HG03571 (cell line): Measurements from ENCODE around the gene PARD3.

ENCODE experiments used
- ATAC-seq: cut with Tn5 transposase; IDR thresholded peaks from one replicate; pipeline ENCODE4 v1.9.1; 2021; ENCODE audit not compliant: unreplicated experiment

Gene PARD3

DNA sequence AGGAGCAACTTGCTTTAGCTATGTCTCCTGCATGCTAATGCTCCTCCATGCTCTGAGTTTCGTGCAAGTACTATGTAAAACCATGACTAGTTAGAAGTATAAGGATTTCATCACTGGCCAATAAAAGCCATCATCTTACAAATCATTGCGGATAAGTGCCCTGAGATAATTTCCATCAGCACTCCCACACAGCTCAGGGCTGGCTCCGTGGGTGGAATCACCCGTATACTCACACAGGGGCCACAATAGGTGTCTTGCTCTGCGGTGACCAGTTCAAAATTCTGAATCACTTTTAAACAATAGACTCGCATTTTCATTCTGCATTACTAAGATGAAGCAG is 227.4 kb downstream of the PARD3 start:
- no peak for ATAC-seq

DNA sequence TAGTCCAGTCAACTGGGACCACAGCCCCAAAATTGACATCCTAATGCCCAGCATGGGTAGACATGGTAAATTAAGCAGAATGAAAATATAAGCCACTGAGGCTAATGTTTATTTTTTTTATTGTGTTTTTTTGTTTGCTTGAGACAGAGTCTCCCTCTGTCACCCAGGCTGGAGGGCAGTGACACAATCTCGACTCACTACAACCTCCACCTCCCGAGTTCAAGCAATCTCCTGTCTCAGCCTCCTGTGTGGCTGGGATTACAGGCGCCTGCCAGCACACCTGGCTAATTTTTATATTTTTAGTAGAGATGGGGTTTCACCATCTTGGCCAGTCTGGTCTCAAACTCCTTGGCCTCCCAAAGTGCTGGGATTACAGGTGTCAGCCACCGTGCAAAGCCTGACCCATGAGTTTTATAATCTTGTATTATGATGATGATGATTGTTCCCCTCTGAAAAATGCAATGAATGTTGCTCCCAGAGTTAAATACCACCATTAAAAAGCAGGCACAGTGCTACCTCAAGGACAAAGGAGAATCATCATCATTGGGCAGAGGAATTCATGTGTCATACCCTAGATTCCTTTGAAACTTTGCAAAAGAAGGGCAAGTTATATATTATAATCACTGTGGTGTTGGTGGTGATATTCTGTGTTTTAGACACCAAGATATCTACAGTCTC is 228.0 kb downstream of the PARD3 start:
- ATAC-seq = no peak

DNA sequence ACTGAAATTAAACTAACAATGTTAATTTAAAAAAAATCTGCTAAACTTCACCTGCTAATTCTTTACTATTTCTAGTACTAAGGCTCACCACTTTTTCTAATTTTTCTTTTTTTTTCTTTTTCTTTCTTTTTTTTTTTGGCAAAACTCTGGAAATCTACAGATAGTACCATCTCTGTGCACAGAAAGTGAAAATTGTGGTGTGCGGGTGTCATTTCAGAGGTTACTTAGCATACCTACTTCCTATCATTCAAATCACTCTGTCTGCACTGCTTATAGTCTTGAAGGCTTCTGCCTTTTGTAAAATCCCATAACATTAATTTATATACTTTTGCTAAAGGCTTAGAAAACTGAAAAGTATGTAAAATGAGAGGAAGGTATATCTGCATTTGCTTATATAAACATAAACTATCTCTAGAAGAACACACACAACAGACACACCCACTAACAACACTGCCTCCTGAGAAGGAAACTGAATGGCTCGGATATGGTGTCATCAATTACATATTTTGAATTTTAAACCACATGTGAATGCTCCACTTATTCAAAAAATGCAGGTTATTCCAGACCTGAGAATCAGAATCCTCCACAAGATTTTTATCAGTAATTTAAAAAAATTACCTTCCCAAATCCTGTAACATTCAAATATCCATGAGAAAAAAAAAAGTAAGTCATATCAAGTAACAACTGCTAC is 229.5 kb downstream of the PARD3 start:
- ATAC-seq = no peak

DNA sequence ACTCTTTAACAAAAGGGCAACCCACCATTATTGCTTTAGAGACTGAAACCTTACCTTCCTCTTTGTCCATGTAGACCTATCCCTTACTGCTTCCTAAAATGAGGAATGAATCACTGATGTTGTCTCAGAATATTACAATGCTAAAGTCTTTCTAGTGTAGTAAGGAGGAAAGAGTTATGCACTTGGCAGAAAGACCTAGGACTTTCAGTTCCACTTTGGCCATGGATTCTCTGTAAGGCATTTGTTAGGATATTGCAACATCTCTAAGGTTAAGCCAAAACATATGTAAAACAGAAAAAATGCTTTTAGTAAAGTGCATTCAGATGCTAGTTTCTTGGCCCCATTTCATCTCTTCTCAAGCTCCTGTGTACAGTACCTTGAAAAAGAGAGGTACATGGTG is 230.9 kb downstream of the PARD3 start:
- no peak for ATAC-seq

DNA sequence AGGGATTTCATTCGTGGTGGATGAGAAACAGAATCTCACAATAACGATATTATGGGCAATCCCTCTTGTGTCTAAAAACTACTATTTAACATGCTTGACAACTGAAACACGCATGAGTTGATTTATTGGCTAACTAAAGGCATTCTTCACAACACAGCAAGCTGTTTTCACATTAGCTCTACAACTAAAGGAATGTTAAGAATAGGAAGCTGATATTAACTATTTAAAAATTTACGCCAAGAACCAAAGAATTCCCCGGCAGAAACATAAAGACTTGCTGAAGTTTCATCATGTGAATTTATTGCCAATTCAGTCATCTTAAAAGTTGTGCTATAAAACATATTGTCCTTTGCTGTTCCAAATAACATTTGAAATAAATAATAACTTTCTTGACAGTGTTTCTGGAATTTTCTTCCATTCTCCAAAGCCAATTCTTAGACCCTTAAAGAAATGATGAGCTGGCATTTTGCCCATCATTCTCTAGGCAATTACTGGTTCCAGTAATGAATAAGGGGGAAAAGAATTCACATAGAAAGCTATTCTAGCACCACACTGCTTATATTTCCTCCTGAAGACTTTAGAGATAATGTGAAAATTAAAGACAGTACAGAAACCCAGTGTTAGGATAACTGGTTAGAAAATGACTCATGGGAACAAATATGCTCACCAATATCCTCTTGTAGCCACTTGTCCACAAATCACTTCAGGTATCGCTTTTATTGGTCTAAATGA is 233.1 kb downstream of the PARD3 start:
- no peak for ATAC-seq

DNA sequence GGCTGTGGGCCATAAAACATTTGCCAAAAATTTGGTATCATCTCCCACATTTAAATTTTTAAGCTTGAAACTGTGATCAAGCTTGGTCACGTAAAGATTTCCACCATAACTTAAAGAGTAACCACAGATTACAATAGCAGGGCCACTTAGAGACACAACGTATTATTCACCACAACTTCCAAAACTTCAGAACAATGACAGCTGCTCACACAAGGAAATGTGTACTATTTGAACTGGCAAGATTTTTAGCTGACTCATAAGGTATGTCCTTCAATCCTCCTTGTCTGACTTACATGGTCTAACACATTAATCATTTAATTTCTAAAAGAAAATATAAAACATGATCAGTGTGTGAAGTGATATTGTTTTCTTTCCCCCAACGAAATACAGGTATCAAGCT is 234.5 kb downstream of the PARD3 start:
- ATAC-seq = no peak

DNA sequence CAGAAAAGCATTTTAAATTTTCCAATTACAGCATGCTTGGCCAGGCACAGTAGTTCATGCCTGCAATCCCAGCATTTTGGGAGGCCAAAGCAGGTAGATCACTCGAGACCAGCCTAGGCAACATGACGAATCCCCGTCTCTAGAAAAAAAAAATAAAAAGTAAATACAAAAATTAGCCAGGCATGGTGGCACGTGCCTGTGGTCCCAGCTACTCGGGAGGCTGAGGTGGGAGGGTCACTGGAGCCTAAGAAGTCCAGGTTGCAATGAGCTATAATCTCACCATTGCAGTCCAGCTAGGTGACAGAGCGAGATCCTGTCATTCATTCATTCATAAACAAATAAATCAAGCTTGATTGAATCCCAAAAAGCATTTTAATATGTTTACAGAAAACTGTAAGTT is 234.9 kb downstream of the PARD3 start:
- ATAC-seq = no peak

DNA sequence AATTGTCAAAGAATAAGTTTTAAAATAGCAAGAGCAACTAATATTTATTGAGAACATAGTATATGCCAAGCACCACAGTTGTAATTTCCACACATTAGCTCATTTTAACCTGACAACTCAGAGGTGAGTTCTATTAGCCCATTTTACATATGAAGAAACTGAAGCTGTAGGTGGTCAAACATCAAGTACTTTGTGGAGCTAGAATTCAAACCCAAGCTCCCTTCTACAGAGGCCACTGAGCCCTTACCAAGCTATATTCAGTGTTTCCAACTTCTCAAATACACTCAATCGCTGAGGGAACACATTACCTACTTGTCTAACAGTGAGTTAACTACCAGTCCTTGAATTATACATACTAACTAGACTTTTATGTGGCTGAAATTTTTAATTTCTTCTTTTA is 236.6 kb downstream of the PARD3 start:
- no peak for ATAC-seq

DNA sequence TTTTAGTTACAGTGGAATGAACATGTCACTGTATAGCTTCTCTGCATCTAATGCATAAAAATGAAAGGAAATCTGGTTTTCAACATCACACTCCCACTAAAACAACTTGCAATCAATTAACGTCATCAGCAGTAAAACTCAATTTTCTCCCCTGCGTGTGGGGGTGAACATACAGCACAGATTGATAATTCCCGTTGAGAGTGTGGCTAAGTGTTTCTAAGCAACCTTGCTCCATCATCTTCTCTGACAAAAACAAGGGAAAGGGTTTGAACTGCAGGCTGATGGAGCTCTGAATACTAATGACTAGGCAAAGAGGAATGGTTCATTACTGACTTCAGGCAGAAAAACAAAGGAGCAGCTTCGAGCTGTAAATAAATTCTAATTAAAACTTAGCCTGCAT is 238.3 kb downstream of the PARD3 start:
- no peak for ATAC-seq

DNA sequence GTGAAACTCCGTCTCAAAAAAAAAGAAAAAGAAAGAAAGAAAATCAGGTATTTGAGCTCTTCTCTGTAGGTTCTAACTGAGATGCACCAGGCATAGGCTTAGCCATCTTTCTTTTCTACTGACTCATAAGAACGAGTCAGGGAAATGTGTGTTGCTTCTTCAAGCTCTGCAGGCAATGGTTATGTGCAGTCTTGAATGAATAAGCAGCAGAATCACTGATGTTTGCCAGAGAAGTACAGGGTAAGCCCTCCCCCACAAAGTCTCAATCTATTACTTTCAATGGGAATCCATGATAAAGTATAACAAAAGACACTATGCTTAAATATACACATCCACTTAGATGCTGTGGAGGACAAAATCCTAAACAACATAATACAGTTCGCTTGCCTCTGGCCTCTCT is 239.2 kb downstream of the PARD3 start:
- no peak for ATAC-seq

DNA sequence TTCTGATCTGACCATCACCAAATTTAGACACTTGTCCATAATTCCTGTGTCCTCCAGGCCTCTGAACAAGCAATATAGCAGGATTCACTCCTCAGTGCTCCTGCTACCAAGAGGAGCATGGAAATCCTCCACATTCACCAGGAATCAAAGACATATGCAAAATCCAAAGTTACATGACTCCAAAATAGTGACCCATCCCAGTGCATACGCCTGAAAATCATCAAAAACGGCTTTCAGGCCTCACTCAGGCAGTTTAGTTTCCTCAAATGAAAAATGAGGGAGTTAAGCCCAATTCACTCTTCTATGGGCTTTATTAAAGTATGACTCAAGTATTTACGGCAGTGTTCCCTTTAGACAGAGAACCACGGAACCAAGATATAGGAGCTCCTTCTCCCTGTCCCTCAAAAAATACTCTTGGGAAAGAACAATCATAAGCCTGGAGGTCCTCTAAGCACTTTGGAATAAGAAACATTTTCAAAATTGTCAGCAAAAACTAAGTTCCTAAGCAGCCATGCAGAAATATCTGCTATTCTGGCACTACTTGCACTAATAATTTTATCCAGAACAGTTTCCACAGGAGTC is 240.7 kb downstream of the PARD3 start:
- ATAC-seq = no peak

DNA sequence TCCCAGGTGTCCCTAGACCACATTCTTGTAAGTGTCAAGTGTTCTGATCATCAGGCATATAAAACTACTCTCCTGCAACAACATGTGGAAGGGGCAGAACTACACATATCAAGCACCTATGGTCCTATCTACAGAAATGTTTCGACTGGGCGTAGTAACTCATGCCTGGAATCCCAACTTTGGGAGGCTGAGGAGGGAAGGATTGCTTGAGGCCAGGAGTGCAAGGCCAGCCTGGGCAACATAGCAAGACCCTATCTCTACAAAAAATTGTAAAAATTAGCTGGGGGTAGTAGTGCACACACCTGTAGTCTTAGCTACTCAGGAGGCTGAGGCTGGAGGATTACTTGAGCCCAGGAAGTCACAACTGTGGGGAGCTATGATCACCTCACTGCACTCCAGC is 244.2 kb downstream of the PARD3 start:
- ATAC-seq = no peak

DNA sequence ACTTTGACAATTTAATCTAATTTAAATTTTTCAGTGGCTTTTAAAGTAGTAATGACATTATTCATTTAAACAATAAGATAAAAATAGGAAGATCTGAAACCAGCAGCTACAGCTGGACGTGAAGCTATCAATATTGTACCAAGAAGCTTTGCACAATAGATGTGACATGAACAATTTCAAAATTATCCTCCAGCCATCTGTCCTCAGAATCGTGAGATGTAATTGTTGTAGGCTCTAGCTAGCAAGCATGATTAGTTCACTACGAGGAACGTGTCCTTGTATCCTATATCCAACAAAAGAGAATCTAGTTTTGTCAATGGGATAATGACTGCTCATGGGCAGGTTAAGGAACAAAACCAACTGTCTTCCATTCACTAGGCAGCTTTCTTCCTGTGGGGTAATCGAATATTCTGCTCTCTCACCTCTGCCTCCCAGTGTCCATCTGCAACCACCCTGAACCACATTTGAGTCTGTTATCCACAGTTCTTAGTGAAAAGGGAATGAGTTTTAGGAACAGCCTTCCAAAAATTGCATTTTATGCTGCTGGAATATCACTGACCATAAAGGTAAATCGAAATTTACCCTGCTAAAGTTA is 247.3 kb downstream of the PARD3 start:
- ATAC-seq = no peak

DNA sequence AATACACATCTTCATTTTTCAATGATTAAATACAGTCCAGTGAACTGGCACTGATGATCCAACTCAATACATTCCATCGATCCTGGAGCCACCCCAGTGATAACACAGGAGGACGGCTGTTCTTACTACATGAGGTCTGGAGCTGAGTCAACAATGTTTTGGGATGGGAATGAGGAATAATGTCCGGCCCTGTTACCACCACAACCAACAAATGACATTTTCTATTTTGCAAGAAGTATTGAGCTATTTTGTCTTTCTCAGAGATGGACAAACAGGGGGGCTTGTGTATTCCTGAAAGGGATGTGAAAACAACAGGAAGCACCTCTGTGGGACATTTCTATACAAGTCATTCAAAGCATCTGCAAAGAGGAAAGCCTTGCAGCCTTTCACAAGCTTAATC is 249.2 kb downstream of the PARD3 start:
- ATAC-seq = no peak

DNA sequence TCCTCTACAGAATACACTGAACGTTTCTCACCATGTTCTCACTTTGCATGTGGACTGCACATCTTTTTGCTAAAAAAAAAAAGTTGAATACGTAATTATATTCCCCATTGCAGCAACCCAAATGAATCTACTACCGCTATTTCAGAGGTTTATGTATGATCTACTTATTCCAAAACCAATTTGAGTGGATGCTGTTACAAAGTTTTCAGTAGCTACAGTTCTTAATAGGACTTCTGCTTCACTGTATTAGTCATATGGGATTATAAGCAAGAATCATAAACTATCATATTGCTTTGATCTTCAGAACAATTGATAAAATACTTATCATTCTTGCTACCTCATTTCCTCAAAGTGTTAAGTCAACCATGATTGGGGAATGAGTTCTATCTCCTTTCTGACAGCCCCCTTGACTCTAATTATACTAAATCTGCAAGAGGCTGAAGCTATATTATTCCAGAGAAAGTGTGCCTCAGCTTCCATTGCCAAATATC is 257.0 kb downstream of the PARD3 start:
- no peak for ATAC-seq

DNA sequence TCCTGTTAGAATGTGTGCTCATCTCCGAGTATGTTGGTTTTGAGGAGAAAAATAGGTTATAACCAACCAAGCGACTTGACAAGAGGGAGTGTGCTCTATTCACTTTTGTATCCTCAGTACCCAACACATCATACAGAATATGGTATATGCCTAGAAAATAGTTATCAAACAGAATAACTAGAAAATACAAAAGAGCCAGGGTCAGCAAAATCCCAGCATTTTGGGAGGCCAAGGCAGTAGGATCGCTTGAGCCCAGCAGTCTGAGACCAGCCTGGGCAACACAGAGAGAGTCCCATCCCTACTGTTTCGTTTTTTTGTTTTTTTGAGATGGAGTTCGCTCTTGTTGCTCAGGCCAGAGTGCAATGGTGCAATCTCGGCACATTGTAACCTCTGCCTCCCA is 257.9 kb downstream of the PARD3 start:
- no peak for ATAC-seq

DNA sequence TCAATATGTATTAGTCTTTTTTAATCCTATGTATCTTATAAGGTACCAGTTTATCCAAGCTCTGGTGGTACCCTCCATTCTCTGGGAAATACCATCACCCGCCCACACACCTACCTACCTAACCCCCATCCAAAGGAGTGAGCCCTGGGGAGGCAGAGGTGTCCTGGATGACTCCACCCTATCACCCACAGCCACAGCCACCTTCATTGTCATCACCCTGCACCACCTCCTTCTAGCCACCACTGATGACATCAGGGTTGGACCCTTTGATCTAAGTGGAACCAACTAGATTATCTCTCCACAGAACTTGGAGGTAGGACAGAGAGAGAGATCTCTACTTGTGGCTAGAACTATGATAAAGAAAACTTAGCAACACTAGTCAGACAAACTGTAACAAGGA is 259.4 kb downstream of the PARD3 start:
- no peak for ATAC-seq

DNA sequence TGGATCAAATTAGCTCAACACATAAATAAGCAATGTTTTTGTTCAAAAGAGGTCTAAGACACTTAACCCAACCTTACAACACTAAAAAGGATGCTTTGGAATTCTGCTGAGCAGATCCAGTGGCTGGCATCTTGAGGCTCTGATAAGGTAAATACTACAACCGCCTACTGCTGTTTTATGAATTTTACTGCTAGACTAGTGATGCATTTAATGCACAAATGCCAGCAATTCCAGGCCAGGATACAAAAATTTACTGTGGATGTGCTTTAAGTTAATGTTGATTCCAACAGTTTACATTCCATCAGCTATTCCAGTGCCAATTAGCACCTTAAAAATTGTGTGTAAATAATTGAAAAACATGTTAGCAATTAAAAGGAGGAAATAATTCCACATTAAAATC is 261.3 kb downstream of the PARD3 start:
- no peak for ATAC-seq

DNA sequence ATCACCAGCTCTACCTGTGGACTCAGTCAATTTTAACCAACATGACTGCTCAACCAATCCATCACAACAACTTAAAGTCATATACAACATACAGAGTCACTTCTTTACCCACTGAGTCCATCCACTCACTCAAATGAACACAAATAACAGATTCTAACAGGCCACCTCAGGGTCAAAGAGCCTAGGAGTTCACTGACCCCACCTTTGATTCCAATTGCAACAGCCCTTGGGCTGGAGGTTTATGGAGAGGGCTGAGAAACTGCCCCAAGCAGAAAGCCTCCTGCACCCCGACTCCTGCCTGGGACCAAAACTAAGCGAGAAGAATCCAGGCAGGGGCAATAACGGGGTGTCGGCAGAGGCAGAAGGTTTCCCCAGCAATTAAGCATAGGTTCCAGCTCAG is 263.8 kb downstream of the PARD3 start:
- ATAC-seq = no peak

DNA sequence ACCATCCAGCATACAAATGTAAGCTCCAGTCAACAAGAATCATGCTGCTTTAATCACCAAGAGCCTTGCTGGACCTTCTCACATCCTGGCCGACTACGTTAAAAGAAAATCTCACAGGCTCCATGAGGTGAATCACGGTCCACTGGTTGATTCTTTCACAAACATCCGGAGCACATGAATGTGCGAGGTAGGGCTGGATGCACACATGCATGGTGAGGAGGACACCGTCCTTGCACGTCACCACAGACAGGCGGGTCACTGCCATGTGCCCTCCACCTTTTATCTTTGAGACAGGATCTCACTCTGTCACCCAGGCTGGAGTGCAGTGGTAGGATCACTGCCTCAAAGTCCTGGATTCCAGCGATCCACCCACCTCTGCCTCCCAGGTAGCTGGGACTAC is 265.1 kb downstream of the PARD3 start:
- ATAC-seq = no peak

DNA sequence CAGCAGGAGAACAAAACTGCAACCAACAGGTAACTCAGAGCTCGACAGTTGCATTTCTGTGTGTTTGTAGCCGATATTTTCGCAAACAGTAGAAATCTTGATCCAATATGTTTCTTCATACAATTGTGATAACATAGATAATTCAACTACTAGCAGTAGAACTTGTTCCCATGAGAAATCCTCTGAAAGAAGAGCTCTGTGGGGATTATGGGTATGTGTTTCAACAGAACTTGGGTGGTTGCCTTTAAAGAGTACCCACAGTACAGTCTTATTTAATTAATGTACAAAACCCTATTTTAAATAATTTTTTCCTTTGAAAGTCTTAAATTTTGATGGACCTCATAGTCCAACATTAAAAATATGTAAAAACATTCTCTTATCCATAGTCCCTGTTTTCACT is 266.1 kb downstream of the PARD3 start:
- ATAC-seq = no peak

DNA sequence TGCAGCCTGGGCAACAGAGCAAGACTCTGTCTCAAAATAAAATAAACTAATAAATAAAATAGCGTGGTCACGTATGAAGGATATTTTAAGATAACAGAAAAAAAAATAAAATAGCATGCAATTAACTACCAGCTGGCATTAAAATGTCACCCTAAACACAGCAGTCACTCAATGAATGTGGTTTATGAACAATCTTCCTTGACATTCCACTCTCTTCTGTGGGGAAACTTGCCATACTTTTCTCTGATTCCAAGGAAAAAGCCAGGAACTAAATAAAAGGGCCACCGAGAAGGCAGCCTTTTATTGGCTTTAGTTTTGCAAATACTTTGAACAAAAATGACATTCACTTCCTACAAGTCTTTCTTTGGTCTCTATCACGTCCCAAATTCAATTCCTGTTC is 266.6 kb downstream of the PARD3 start:
- no peak for ATAC-seq
